GM12892 (cell line): ENCODE data around the gene TMEM221.

Experiments
- POLR2A ChIP-seq: IDR thresholded peaks from 2 replicates; pipeline ENCODE4 v1.6.1; 2011; ENCODE audit warnings: low read depth, low read length, control low read depth
- POLR2AphosphoS5 ChIP-seq: IDR thresholded peaks from 2 replicates; pipeline ENCODE4 v1.6.1; 2011; ENCODE audit warnings: low read depth, low read length, control low read depth

DNA sequence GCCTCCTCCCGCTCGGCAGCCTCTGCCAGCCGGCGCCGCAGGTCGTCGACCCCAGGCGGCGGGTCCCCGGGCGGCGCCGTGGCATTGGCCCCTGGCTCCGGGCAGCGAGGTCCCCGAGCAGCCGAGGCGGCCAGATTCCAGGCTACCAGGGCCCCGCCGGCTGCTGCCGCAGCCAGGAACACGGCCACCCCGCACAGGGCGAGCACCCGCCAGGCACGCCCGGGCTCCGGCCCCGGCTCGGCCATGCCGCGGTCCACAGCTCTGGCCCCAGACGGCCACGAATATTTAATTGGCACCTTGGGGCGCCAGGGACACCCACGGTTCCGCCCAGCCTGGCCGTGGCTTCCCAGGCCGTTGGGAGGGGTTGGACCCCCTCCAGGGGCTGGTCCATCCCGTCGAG lies 54.6 kb downstream of the TMEM221 start, which contains the start of gene CCDC194:
- no peak for TF ChIP-seq POLR2A
- no peak; the same call in 1 of the 2 replicates for TF ChIP-seq POLR2AphosphoS5
